22Rv1 (cell line): Measurements from ENCODE around the gene BLMH.

Experiments used
- H3K27ac ChIP-seq: fragments of 450-650 bp; 2 replicates; pipeline ENCODE4 v1.5.1; 2017
- ZFX ChIP-seq: fragments of 450-650 bp; IDR thresholded peaks from 2 replicates; pipeline ENCODE4 v1.6.1; 2017; ENCODE audit warnings: antibody characterized with exemption, borderline replicate concordance
- TF ChIP-seq, protein P1 (sequence below): fragments of 450-650 bp; IDR thresholded peaks from 2 replicates; pipeline ENCODE4 v1.5.1; 2017; ENCODE audit warnings: mild to moderate bottlenecking

Gene BLMH

GRCh38 chr17:30333503-30334360 is 42.0 kb upstream of the BLMH start, which contains the start of gene TMIGD1:
Gene TMIGD1 (minus strand): TSS chr17:30334057. CDS start chr17:30332133, 1,924 bp downstream.
- no peak for TF ChIP-seq ZFX
- TF ChIP-seq, protein P1, sequence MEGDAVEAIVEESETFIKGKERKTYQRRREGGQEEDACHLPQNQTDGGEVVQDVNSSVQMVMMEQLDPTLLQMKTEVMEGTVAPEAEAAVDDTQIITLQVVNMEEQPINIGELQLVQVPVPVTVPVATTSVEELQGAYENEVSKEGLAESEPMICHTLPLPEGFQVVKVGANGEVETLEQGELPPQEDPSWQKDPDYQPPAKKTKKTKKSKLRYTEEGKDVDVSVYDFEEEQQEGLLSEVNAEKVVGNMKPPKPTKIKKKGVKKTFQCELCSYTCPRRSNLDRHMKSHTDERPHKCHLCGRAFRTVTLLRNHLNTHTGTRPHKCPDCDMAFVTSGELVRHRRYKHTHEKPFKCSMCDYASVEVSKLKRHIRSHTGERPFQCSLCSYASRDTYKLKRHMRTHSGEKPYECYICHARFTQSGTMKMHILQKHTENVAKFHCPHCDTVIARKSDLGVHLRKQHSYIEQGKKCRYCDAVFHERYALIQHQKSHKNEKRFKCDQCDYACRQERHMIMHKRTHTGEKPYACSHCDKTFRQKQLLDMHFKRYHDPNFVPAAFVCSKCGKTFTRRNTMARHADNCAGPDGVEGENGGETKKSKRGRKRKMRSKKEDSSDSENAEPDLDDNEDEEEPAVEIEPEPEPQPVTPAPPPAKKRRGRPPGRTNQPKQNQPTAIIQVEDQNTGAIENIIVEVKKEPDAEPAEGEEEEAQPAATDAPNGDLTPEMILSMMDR = no peak
- no peak within 1 kb of the TSS for H3K27ac ChIP-seq

DNA sequence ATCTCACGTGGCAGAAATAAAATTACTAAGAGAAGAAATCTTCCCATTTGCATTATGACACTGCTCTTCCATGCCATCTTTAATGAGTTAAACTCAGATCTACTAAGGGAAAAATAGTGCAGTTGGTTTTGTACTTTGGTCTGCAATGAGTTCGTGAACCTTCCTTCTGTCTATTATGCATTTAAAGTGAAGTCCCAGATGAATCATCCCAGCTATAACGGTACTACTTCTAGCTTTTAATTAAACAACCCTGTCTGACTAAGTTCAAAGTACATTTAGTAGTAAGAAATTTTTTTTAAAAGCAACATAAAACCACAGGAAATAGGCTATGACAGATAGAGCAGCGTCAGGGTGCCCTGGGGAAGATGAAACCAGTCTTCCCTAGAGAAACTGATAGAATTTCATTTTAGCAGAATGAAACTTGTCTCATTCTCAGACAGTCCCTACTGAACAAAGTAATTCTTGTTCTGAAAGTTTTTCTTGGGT is 40.4 kb upstream of the BLMH start:
- TF ChIP-seq, protein P1 = no peak
- no peak for TF ChIP-seq ZFX
- H3K27ac ChIP-seq = no peak overlapping the region

- no peak for TF ChIP-seq ZFX
- TF ChIP-seq, protein P1 = no peak
- H3K27ac ChIP-seq = no peak overlapping the region
Observed at GRCh38 chr17:30326809-30327208, 35.1 kb upstream of the BLMH start.

- H3K27ac ChIP-seq = no peak overlapping the region
- no peak for TF ChIP-seq ZFX
- TF ChIP-seq, protein P1 = no peak
Observed at GRCh38 chr17:30324723-30325122, 33.0 kb upstream of the BLMH start.

DNA sequence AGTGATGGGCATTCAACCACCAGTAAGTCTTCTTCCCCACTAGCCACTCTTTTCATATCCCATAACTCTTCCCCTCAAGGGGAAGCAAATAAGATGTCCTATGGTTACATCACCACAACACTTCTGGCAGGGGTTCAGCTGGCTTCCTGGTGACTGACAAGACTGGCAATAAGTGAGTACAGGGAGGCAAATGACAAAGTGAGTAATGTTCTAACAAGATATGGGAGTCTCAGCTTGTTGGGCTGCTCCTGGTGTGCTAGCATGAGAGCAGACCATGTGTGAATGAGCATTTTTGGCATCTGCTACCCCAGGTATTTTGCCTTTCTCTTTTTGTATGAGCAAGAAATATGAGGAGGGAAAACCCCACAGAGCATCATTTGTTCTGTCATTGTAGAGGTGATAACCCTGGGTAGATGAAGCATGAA is 32.2 kb upstream of the BLMH start:
- no peak overlapping the region for H3K27ac ChIP-seq
- TF ChIP-seq, protein P1 = no peak
- TF ChIP-seq ZFX = no peak

DNA sequence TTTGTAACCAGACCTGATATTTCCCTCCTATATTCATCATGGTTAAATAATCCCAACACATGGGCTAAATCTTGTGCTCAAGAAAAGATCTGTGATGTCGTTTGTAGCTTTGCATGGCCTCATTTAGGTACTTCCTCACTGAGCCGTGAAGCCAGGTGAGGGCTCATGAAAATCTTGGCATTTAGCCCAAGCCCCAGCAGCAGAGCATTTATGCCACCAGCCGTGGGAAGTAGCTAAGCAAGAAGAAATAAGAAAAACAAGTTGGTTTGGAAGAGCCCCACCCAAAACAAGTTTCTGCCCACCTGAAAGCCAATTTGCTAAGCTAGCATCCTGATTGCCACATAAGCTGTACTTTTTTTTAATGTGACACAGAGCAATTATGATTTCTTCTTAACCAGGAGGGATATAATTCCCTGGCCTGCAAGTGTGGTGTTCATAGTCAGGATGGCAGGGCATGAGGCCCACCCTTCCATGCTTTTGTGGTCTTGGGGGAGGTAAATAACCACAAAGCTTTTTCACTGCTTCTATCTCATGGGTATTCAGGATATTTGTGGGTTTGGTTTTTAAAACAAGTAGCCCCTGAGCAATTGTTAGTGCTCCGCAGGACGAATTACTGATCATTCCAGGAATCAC is 31.6 kb upstream of the BLMH start:
- TF ChIP-seq, protein P1 = no peak
- TF ChIP-seq ZFX = no peak
- no peak overlapping the region for H3K27ac ChIP-seq

- no peak for TF ChIP-seq ZFX
- TF ChIP-seq, protein P1 = no peak
- no peak overlapping the region for H3K27ac ChIP-seq
Observed at GRCh38 chr17:30321314-30321713, 29.6 kb upstream of the BLMH start.
